Activated CD4-positive, alpha-beta T cell treated with anti-CD3 and anti-CD28 coated beads, Interleukin-2, amount 50 U/mL, for 4 hours (primary cell): ENCODE results near the gene OSBPL5.
"Not testable (repeated sequence)": the region's sequence is repeated elsewhere in the genome, so short reads cannot be mapped to it uniquely, and the experiment has no call there.

Source experiments
- DNase-seq, 2 experiments: peaks; one replicate each; pipeline ENCODE4 v3.0.0-alpha.2; 2020

Gene OSBPL5

GRCh38 chr11:3181725-3182461 lies 16.8 kb upstream of the OSBPL5 start:
- no peak for DNase-seq

DNA sequence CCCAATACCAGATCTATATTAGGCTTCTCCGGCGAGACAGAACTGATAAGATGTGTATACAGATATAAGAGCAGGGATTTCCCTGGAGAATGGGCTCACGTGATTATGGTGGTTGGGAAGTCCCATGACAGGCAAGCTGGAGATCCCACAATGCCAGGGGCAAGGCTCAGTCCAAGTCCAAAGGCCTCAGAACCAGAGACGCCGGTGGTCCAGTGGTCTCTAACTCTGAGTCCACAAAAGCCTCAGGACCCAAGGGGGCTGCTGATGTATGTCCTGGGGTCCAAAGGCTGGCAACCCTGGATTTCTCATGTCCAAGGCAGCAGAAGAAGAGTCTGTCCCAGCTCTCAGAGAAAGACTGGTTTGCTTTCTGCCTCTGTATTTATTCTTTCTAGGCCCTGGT lies 15.8 kb upstream of the OSBPL5 start:
- no peak for DNase-seq

DNA sequence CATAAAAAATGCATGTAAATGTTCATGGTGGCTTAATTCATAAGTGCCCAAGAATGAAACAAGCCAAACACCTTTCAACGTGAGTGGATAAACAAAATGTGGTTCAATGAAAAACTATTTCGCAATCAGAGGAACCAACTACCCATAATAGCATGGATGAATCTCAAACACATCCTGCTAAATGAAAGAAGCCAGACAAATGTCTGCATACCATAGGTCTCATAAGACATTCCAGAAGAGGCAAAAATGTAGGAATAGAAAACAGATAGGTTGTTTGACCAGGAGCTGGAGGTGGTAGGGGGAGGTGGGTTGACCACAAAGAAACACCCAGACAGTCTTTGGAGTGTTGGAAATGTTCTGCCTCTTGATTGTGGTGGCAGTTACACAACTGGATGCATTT lies 13.2 kb upstream of the OSBPL5 start:
- no peak for DNase-seq

DNA sequence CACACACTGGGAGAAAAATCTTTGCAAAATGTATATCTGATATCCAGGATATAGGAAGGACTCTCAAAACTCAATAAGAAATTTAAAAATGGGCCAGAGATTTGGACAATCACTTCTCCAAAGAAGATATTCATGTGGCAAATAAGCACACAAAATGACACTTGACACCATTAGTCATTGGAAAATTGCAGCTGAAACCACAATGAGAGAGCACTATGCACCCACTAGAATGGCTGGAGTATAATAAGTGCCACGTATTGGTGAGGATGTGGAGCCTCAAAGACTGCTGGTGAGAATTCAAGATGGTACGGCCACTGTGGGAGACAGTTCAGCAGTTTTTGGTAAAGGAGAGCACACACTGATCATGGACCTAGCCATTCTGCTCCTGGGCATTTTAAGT lies 12.8 kb upstream of the OSBPL5 start:
- DNase-seq = no peak

GRCh38 chr11:3176487-3176886 lies 11.4 kb upstream of the OSBPL5 start:
- DNase-seq = no peak

GRCh38 chr11:3175194-3175593 lies 10.1 kb upstream of the OSBPL5 start:
- no peak for DNase-seq

DNA sequence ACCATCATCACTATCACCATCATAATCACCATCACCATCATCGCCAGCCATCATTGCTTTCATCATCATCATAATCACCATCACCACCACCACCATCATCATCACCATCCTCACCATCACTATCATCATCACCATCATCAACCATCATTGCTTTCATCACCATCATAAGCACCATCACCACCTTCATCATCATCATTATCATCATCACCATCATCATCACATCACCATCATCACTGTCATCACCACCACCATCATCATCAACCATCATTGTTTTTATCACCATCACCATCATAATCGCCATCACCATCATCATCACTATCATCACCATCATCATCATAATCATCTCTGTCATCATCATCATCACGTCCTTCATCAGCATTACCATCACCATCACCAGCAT lies 9.3 kb upstream of the OSBPL5 start:
- no peak for DNase-seq

GRCh38 chr11:3173795-3174194 lies 8.7 kb upstream of the OSBPL5 start:
- no peak for DNase-seq

DNA sequence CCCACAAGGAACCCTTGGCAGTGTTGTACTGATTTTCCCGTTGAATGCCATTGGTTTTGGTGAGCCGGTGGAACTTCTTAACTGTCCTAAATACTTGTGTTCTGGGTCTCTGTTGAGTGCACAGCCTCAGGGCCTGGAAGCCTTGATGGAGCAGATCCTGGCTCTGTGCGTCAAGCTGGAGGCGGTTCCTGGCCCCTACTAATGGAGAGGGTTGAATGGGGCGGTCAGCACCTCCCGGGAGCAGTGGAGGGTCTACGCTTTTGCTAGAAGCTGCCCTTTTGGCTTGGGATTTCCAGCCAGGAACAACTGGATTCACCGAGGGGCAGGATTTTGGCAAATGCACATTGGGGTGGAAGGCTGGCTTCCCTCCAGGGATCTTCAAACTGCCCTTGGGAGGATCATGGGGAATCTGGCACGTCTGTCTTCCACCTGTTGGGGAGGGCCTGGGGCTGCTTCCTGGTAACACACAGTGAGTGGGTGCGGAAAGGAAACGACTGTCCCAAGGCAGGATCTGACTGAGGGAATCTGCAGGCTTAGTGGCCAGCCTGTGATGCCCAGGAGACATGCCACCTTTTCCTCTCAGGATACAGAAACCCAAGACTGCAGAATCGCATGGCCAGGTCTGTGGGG lies 6.9 kb upstream of the OSBPL5 start:
- DNase-seq = no peak

DNA sequence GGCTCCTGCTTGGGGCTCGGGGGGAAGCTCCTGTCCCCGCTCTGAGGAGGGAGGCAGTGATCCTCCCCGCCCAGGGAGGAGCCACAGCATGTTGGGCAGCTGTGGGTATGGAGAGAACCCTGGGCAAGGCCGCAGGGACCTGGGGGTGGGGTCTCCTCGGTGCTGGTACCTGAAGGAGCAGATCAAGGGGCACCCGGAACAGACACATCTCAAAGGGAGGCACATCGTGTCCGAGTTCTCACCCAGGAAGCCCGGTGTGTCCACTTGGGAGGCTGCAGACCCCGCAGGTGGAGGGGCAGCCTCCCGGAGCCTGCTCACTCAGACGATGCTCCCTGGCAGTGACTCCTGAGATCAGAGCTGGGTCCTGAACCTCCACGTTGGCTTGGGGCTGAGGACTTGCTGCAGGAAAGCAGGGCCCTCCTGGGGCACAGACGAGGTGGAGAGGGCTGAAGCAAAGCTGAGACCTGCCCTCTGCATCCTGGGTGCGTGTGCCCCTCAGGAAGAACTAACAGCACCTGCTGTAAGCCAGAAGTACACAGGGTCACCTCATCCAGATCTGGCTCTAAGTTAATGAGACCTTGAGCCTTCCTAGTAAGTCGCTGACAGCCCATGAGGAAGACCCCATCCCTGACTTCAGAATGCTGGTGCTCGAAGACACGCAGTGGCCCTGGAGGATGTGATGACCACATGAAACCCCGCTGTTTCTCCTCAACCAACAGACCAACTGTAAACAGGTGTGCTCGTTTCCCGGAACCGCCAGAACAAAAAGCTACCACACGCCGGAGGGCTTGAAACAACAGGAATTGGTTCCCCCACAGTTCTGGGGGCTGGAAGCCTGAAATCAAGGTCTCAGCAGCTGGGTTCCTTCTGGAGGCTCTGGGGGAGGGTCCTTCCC lies 5.9 kb upstream of the OSBPL5 start:
- no peak for DNase-seq

DNA sequence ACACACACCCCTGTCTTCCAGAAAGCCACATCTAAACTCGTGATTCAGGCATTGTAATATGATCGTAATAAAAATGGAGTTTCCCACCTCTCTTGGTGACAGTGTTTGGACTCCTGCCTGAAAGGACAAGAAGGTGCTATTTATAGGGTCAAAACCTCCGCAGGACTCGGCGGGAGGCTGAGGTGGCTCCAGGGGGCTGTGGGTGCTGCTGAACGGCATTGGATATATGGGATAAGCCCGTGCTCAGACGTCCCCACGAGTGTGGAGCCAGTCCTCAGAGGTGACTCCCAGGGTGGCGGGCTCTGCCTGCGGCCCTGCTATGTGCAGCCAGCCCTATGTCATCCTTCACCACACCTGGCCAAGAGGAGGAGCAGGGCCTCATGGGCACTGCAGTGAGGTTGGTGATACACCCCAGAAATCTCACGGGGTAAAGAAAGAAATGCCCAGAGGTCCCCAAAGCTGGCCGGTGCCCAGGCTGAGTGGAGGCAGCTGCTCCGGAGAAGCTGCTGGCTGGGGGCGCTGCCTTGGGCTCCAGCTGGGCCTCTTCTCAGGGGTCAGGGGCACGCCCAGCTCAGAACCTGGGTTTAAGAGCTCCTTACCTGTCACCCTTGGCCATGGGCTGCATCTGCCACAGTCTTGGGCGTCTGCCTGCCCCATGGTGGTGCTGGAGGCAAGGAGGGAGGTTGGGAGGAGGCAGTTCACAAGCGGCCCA lies 5.1 kb upstream of the OSBPL5 start:
- DNase-seq = no peak

- no peak for DNase-seq
Observed at GRCh38 chr11:3169255-3170043, 4.3 kb upstream of the OSBPL5 start.

DNA sequence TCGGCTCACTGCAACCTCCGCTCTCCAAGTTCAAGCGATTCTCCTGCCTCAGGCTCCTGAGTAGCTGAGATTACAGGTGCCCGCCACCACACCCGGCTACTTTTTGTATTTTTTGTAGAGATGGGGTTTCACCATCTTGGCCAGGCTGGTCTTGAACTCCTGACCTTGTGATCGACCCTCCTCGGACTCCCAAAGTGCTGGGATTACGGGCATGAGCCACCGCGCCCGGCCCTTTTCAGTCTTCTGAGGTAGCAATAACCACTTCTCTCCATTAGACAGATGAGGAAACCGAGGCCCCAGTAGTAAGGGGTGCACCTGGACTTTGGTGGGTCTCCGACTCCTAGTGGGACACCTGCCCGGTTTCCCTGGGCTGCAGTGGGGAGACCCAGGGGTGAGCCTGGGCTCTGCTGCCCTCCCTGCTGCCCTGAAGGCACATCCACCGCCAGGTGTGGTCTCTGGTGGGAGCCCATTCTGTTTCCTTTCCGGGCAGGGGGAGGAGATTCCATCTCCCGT lies 3.7 kb upstream of the OSBPL5 start:
- not testable (repeated sequence) for DNase-seq

- DNase-seq = no peak
Observed at GRCh38 chr11:3167143-3168119, 2.3 kb upstream of the OSBPL5 start.

- DNase-seq = no peak
Observed at GRCh38 chr11:3166268-3167142, 1.4 kb upstream of the OSBPL5 start.

- DNase-seq = no peak
Observed at GRCh38 chr11:3165916-3166267, 782 bp upstream of the OSBPL5 start.

DNA sequence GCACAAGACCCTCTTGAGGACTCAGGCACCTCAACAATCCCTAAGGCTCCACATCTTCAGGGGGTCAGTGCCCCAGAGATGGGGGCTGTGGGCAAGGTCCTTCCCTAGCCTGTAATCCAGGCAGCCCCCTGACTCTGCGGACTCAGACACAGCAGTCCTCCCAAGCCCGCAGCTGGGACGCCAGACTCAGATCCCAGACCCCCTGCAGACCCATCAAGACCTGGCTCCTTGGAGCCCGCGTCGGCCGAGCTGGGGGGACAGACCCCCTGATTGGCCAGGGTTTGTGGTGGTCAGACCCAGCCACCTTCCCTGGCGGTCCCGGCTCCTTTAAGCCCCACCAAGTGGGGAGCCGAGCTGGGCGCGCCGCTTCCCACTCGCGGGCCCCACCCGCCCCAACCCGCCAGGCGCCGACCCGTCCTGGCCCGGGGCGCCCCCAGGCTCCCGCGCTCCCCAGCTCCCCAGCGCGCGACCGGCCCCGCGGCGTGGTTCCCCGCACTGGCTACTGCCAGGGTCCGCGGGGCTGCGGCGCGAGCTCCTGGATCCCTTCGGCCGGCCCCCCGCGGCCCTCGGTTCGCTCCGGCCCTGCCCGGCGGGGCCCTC lies 458 bp downstream of the OSBPL5 start:
- no peak for DNase-seq

- no peak for DNase-seq
Observed at GRCh38 chr11:3164138-3164551, 965 bp downstream of the OSBPL5 start.

DNA sequence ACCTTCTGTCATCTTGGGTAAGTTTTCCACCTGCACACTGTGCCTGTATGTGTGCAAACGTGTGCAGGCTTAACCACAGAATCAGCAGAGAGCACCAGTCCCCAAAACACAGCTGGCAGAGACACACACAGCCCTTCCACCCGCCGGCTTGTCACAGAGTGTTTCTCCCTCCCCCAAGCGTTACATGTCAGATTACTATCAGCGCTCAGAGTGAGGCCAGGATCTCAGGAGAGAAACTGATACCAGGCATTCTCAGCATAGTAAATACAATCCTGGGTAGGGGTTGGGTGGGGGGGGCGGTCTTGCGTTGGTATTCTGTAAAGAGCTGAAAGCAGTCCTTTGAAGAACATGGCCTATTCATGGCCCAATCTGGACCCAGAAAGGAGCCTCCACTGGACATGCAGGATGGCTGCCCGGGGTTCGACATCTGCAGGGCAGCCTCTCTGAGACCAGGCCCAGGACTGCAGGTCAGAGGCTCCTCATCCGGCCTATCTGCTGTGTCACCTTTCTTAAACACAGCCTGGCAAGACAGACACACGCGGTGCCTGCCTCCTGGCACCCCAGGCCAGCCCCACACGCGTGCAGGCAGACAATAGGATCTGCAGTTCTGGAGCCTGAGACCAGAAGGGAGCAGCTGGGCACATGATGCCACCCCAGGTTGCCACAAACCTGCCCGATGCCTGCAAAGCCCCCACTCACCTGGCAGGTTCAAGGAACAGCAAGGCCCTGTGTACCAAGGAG lies 1.7 kb downstream of the OSBPL5 start:
- DNase-seq = no peak
